T-cell (primary cell): ENCODE results near the gene TRIM49B. TPM values are rescaled to one million over a fixed set of nuclear protein-coding genes. Genes with fewer than 3 reads are reported as not detected.

Experiments
- total RNA-seq, 35 experiments: library from RNA in 6 of 35; stranded (reverse) in 6 of 35; fragments of 120-200 nt in 1 of 35; gene quantifications; one replicate each; pipeline versions ENCODE4 v1.2.1 to v1.2.4 and lab custom pipeline; 2013 to 2026

Gene TRIM49B
- total RNA-seq, 5 donors from 2014 or later (not counting 1 experiment from before 2014, with no cell fraction given), result not detected

Other genes with a start within 250 kb of the TRIM49B start
- gene TRIM51G, start 44.9 kb upstream of the TRIM49B start, total RNA-seq, result not detected
- gene TRIM64C, start 30.3 kb downstream of the TRIM49B start, total RNA-seq, result not detected
- not detected for gene FOLH1, start 179.8 kb downstream of the TRIM49B start, total RNA-seq